Sigmoid colon (tissue), 4 donors: ENCODE measurements around the gene RPS6KA2.

Experiments
- CTCF ChIP-seq, 4 experiments: fragments of 450-650 bp in 3 of 4; fragments of 200-600 bp in 1 of 4; IDR thresholded peaks; one replicate each; pipeline ENCODE4 v1.5.1; 2016 to 2019; ENCODE audit warnings: antibody characterized with exemption in 4 of 4, mild to moderate bottlenecking in 3 of 4, moderate library complexity in 2 of 4
- EP300 ChIP-seq, 4 donors: sonication (generic); formaldehyde crosslinking; IDR thresholded peaks; one replicate each; pipeline ENCODE4 v1.6.1; 2017; ENCODE audit warnings: antibody characterized with exemption in 4 of 4
- POLR2A ChIP-seq, 2 donors: fragments of 450-650 bp; IDR thresholded peaks; one replicate each; pipeline ENCODE4 v1.6.1; 2016; ENCODE audit warnings: antibody characterized with exemption in 2 of 2, mild to moderate bottlenecking in 2 of 2, moderate library complexity in 2 of 2
- POLR2AphosphoS5 ChIP-seq, 4 donors: sonication (generic); formaldehyde crosslinking; IDR thresholded peaks; one replicate each; pipeline ENCODE4 v1.6.1; 2017; ENCODE audit warnings: antibody characterized with exemption in 4 of 4

GRCh38 chr6:166450167-166450873 lies 176.7 kb downstream of the RPS6KA2 start:
- TF ChIP-seq POLR2AphosphoS5 (IDR thresholded peaks at IDR 0.05), result no peak
- TF ChIP-seq CTCF (IDR thresholded peaks at IDR 0.05), result no peak
- TF ChIP-seq POLR2A (IDR thresholded peaks at IDR 0.05), result no peak
- TF ChIP-seq EP300 (IDR thresholded peaks at IDR 0.05), result no peak
